GM18870 (cell line): Measurements from ENCODE around the gene MAP3K13.

Experiments used
- ATAC-seq: cut with Tn5 transposase; IDR thresholded peaks from one replicate; pipeline ENCODE4 v1.9.1; 2021; ENCODE audit warnings: moderate library complexity; ENCODE audit not compliant: unreplicated experiment

Gene MAP3K13

DNA sequence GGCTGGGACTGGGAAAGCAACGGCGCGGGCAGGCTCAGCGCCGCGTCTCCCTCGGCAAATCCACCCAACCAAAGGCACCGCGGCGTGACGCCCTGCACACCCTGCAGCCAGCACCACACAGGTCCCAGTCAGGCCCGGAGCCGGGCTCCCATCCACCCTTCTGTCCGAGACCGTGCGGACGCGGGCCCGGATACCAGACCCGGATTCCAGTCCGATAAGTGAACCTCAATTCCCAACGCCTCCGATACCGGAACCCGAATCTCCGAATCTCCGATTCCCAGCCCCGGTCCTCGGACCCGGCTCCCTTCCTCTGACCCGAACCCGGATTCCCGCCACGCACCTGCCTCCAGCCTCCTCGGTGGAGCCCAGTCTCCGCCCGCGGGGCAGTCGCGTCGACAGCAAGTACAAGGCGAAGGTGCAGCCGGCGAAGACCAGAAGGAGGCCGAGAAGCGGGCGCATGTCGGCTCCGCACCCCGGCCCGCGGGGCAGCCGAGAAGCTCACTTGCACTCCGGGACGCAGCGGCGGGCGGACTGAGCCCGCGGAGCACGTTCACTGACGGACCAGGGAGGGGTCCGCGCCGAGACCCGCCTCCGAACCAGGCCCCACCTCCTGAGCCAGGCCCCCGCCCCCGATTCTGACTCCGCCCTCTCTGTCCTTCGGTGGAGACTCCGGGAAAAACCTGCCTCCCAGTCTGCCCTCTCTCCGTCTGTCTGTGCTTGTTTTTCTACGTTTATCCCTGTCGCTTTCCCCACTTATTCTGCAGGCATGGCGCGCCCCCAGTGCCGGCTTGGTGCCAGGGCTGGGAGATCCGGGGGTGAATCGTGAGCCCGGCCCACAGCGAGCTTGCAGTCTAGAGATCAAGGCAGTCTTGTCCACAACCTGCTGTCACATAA is 135.8 kb downstream of the MAP3K13 start, which contains the start of gene TMEM41A:
TMEM41A (minus strand) TSS at position 533 of the 894 bp plus-strand sequence; CDS start at position 459, 74 bp downstream.
- ATAC-seq: peak; percentile 83

GRCh38 chr3:185502987-185503386 is 140.1 kb downstream of the MAP3K13 start:
- ATAC-seq: no peak

DNA sequence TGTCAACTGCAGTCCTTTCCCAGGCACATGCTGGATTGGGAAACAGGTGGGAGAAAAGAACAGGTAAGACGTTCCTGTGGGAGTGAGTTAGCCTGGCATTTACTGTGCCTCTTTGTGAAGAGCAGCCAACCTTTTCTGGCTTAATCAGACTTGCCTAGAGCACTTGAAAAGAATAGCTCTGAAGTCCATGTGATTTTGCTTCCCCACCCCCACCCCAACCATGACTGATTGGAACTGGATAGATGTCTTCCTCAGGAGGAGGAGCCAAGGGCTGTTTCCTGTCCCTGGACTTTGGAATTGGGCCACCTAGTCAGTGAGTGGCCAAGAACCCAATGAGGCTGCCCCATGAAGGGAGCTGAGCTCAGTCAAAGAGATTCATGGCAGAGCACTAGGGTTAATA is 140.6 kb downstream of the MAP3K13 start:
- ATAC-seq: no peak

DNA sequence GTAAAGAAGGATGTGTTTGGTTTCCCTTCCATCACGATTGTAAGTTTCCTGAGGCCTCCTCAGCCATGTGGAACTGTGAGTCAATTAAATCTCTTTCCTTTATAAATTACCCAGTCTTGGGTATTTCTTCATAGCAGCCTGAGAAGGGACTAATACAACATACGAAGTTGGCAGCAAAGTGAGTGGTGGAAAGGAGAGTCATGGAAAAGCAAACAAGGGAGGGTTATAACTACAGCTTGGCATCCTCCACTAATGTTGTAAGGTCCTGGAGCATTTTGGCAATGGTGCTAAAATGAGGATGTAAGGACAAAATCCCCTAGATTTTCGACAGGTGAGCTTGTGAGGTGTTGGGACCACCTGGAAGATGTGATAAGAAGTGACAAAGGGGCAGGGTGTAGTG is 141.7 kb downstream of the MAP3K13 start:
- no peak for ATAC-seq

DNA sequence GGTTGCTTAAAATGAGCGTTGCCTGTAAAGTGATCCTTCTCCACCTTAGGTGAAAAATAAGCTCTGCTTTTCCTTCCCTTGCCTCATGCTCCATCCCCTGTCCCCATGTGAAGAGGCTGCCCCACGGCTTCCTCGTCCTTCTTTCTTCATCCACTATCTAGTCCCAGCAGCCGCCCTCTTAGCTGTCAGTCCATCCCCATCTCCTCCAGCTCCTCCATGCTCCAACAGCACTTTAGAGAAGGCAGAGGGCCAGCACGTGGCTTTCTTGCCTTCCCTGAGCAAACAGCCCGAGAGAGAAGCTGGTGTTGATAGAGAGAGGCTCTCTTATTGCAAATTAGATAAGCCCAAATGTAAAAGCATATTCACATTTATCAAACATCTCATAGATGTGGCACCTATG is 144.9 kb downstream of the MAP3K13 start:
- no peak for ATAC-seq

GRCh38 chr3:185508335-185508991 is 145.5 kb downstream of the MAP3K13 start:
- ATAC-seq: no peak

DNA sequence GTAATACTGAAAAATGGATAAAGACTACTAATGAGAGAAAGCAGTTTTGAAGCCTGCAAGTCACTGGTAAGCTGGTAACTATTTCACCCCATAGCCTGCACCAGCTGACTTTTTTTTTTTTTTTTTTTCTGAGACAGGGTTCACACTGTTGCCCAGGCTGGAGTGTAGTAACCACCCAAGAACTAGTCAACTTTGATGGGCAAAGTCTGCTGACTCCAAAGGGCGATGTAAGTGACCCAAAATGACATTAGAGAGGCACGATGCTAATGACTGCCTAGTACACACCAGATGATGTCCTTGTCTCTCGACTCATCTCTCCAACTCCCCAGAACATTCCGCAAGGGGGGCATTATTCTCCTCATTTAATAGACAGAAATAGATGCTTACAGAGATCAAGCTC is 148.8 kb downstream of the MAP3K13 start:
- no peak for ATAC-seq

DNA sequence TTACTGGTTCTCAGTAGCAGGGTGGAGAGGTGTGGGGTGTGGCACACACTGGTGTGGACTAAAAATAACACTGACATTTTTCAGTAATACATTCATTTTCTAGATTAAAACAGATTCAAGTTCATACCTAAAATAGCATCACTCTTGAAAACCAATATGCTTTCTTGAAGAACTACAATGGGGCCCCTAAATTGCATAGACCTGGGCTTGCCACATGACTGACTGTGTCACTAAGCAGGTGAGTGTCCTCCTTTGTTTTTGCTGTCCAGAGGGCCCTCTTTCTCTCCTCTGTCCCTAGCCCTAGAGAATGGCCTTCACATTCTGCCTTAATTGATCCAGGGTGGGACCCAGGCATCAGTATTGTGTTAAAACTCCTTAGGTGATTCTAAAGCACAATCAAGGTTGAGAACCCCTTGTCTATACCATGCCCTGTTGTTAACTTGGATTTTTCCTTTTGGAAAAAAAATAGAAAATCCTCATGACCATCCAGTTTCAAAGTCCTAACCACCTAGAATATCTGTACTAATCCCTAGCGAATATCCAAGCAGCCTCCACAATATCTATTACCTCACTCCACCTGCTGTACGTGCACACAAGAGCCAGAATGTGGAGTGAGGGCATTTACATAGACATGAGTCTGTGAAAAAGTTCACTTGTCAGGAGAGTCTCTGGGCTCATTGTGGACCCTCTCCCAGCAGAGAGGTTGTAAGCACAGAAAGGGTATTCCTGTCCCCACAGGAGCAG is 154.6 kb downstream of the MAP3K13 start:
- no peak for ATAC-seq

DNA sequence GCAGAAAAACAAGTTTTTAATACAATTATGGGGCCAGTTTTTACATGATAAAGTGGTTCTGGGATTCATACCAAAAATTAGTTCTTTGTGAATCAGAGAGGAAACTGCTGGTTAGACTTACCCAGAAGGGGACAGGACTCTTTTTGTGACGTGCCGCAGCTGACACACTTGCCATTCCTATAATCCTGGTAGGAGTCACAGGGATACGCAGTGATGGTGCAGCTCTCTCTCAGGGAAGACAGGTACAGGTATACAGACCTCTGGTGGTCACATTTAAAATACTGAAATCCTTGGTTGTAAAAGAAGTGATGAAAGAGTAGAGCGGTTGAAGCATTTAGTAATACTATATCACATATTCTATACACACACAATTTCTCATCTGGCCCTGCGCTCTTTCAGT is 156.1 kb downstream of the MAP3K13 start:
- ATAC-seq: no peak

DNA sequence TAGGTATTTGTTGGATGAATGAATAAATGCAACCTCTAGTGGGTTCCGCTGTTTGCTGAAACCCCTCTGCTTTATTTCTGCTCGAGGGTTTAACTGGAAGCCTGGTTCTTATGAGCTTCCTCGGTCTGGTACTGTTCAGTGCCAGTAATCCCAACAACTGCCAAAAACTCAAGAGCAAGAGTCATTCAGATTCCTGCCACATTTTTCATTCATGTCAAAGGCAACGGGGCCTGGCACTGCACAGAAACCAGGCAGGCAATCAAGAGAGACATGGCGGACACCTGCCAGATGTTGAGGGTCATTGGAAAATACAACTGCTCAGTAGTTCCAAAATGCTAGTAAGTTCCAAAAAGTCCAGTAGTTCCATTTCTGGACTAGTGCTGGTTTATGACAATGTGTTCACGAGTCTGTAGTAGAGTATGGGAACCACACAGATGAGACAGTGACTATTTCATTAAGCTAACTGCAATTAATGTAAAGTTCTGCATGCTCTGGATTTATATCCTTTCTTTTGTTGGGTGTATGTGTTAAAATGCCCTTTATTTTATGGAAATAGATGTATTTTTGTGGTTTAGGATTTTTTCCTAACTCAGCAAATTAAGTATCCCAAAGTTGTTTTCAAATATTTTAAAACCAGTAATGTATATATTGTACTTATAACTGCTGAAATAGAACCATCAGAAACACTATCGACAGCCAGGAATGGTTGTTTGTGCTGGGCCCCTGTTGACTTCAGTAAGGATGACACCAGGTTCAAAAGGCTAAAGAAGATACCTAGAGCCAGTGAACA is 158.6 kb downstream of the MAP3K13 start:
- ATAC-seq: no peak

- no peak for ATAC-seq
Measured at GRCh38 chr3:185526349-185526951, 163.5 kb downstream of the MAP3K13 start.

- no peak for ATAC-seq
Measured at GRCh38 chr3:185527364-185527763, 164.4 kb downstream of the MAP3K13 start.

- ATAC-seq: no peak
Measured at GRCh38 chr3:185528532-185528931, 165.6 kb downstream of the MAP3K13 start.

DNA sequence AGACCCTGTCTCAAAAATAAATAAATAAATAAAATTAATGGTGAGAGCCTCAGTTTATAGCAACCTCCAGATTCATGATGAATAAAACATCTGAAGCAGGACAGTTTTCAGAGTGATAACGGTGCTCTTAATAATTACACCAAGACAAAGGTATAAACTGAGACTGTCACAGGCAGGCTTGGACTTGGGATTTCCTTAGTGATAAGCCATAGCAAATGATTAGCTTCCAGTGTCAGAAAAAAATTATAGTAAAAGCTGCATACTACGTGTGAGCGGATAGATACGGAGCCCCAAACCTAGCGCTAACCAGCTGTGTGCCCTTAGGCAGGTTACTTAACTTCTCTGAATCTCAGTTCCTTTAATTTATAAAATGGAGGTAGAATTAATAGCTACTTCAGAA is 167.9 kb downstream of the MAP3K13 start:
- ATAC-seq: no peak

- ATAC-seq: no peak
Measured at GRCh38 chr3:185532901-185533300, 170.0 kb downstream of the MAP3K13 start.

GRCh38 chr3:185534511-185534910 is 171.6 kb downstream of the MAP3K13 start:
- ATAC-seq: no peak

- ATAC-seq: peak; percentile 99
Measured at GRCh38 chr3:185537369-185537970, 174.5 kb downstream of the MAP3K13 start.
